ENCODE data around the gene HSPA12A. TPM values are rescaled to one million over a fixed set of nuclear protein-coding genes. Genes with fewer than 3 reads are reported as not detected.

HSPA12A gene
- total and polyA plus RNA-seq, 9 of the 15 experiments (the other 6 are each of a cell fraction or from before 2014, with no cell fraction given), result 0.01 to 0.18 (median 0.04) TPM; not detected in 4

- TF ChIP-seq USF2 (CRISPR knock-in tag; IDR thresholded peaks at IDR 0.05) (no peak), ZNF696 (CRISPR knock-in tag; conservative IDR thresholded peaks at IDR 0.05) (no peak), ZNF75A (CRISPR knock-in tag; IDR thresholded peaks at IDR 0.05) (no peak)
Observed at GRCh38 chr10:116710076-116710475, 32.3 kb downstream of the HSPA12A start (continued).

GRCh38 chr10:116708877-116709276 is 33.5 kb downstream of the HSPA12A start:
- H3K4me1 ChIP-seq (replicated peaks in 1 of 2; ENCODE audit: control insufficient read depth in 2 of 2, insufficient read depth in 2 of 2, low read length in 2 of 2), result no peaks in the 10 kb centered on the region
- no peaks in the 10 kb centered on the region for H3K79me2 ChIP-seq (ENCODE audit: control insufficient read depth, insufficient read depth, low read length)
- H3K36me3 ChIP-seq (ENCODE audit: control insufficient read depth, insufficient read depth, low read length), result no peaks in the 10 kb centered on the region
- no peaks in the 10 kb centered on the region for H3K9me1 ChIP-seq (ENCODE audit: control insufficient read depth, insufficient read depth, low read length)
- ATAC-seq (no peak), DNase-seq (ENCODE audit: extremely low read depth in 1 of 4, low spot score in 3 of 4) (no peak), FAIRE-seq (no peak)
- H3K4me3 ChIP-seq, result no peak overlapping the region
- H3K4me2 ChIP-seq (ENCODE audit: insufficient read depth, low read length), result no peak overlapping the region
- in situ Hi-C loops (cut with MboI), result no loop called here
- H4K20me1 ChIP-seq (replicated peaks; ENCODE audit: control insufficient read depth, insufficient read depth, low read length), result no peaks in the 10 kb centered on the region
- WGBS (ENCODE audit: insufficient coverage, low coverage, missing lambda C conversion rate), result 0% methylated on average over 4 of the region's 4 CpGs
- ChIA-PET POLR2A (interaction anchor here (0.6 kb wide), 1 partner anchor 663 kb away, joined by 3 read pairs; no protein-coding TSS in a partner anchor), CTCF (ENCODE audit: low intra/inter-chr PET ratio) (interaction anchor here (0.7 kb wide), 1 partner anchor 73 kb away, joined by 5 read pairs; no protein-coding TSS in a partner anchor)
- H3K9ac ChIP-seq (ENCODE audit: insufficient read depth in 1 of 2, low read depth in 2 of 2, low read length in 2 of 2), result no peak overlapping the region
- BruUV-seq (replicated peaks), result no TSS peak
- intact Hi-C loops (cut with micrococcal nuclease), result no loop called here
- no peaks in the 10 kb centered on the region for H3K9me3 ChIP-seq (replicated peaks; ENCODE audit: control insufficient read depth, insufficient read depth, low read depth, low read length)
- no peak overlapping the region for H3K27ac ChIP-seq (ENCODE audit: extremely low read depth, low read depth, low read length)
- TF ChIP-seq ZNF140 (CRISPR knock-in tag; IDR thresholded peaks at IDR 0.05) (no peak), TAF15 (IDR thresholded peaks at IDR 0.05; ENCODE audit: low read depth, low read length) (no peak), EP300 (IDR thresholded peaks at IDR 0.05; ENCODE audit: low read length) (no peak), PHF20 (IDR thresholded peaks at IDR 0.05; ENCODE audit: partially characterized antibody) (no peak), GTF2B (IDR thresholded peaks at IDR 0.05; ENCODE audit: extremely low read depth, insufficient read length) (no peak), ZNF551 (CRISPR knock-in tag; IDR thresholded peaks at IDR 0.05) (no peak), ZNF717 (CRISPR knock-in tag; IDR thresholded peaks at IDR 0.05) (no peak), MYBL2 (IDR thresholded peaks at IDR 0.05; ENCODE audit: low read depth) (no peak), MYBL2 (CRISPR knock-in tag; IDR thresholded peaks at IDR 0.05; ENCODE audit: borderline replicate concordance) (no peak), MEIS2 (IDR thresholded peaks at IDR 0.05; ENCODE audit: partially characterized antibody) (no peak), HSF4 (CRISPR knock-in tag; IDR thresholded peaks at IDR 0.05; ENCODE audit: borderline replicate concordance) (no peak), BCOR (IDR thresholded peaks at IDR 0.05) (no peak), STAT5A (IDR thresholded peaks at IDR 0.05; ENCODE audit: borderline replicate concordance, low read length) (no peak), KLF16 (IDR thresholded peaks at IDR 0.05) (no peak), GABPB1 (CRISPR knock-in tag; IDR thresholded peaks at IDR 0.05) (no peak), POLR2A (conservative IDR thresholded peaks at IDR 0.05) (no peak), ZNF76 (CRISPR knock-in tag; IDR thresholded peaks at IDR 0.05; ENCODE audit: borderline replicate concordance) (no peak), U2AF2 (optimal IDR thresholded peaks at IDR 0.05; ENCODE audit: low read depth, low read length) (no peak)
- peaks cover 0 to 5% of the 10 kb centered on the region in 2 experiments; a peak in 1 of 5 replicates for H3K27me3 ChIP-seq (ENCODE audit: control insufficient read depth in 2 of 2, insufficient read depth in 2 of 2, low read length in 2 of 2)
- H2AFZ ChIP-seq (ENCODE audit: low read depth, low read length), result no peak overlapping the region

Data from K562 (cell line).